Measurements from ENCODE around the gene GLDC. TPM values are rescaled to one million over a fixed set of nuclear protein-coding genes. Genes with fewer than 3 reads are reported as not detected.

Gene GLDC
- total RNA-seq (2014; rRNA removed; shearing (Covaris generic)) = 10.4 and 15.6 TPM in 2 replicates

GRCh38 chr9:6645355-6646292 is at the start of gene GLDC:
GLDC (minus strand) TSS chr9:6645729; CDS start chr9:6645499, 230 bp downstream.

Small RNA genes lying within 50 kb of the gene (small RNA-seq; reads per million reads assigned to genes)
- gene RN7SL123P (not detected), gene RN7SL25P (not detected)

Other genes with a start within 250 kb of the GLDC start
- 53.2 and 61.0 TPM in 2 replicates for gene UHRF2, start 232.5 kb downstream of the GLDC start, total RNA-seq (2014; rRNA removed; shearing (Covaris generic))
- 32.7 and 36.0 TPM in 2 replicates for gene KDM4C, start 112.2 kb upstream of the GLDC start, total RNA-seq (2014; rRNA removed; shearing (Covaris generic))